Hematopoietic multipotent progenitor cell (in vitro differentiated cells): ENCODE measurements around the gene OSBPL6. TPM values are rescaled to one million over a fixed set of nuclear protein-coding genes. Genes with fewer than 3 reads are reported as not detected.
"Not testable (repeated sequence)": the region's sequence is repeated elsewhere in the genome, so short reads cannot be mapped to it uniquely, and the experiment has no call there.

Source experiments
- DNase-seq, 3 donors: peaks; one replicate each; pipeline ENCODE4 v3.0.0-alpha.2; 2011 to 2015; ENCODE audit warnings: low read depth in 2 of 3, low spot score in 2 of 3
- total RNA-seq: library from RNA; depleted of rRNA; stranded (reverse); fragments of >200 nt; gene quantifications from one replicate; pipeline ENCODE4 v1.2.3, GENCODE V29; 2012

OSBPL6 gene
- total RNA-seq, 1 donor = 0.27 TPM

GRCh38 chr2:178197791-178198190 lies 3.5 kb downstream of the OSBPL6 start:
- DNase-seq = peak in 1 of 3 donors; percentile 13

GRCh38 chr2:178198441-178198840 lies 4.1 kb downstream of the OSBPL6 start:
- DNase-seq = not testable (repeated sequence)

- no peak for DNase-seq
These were observed 5.0 kb downstream of the OSBPL6 start for GRCh38 chr2:178199334-178199733.

- DNase-seq = no peak
These were observed 6.0 kb downstream of the OSBPL6 start for GRCh38 chr2:178200331-178200730.

GRCh38 chr2:178202927-178203326 lies 8.6 kb downstream of the OSBPL6 start:
- DNase-seq = no peak

GRCh38 chr2:178204977-178205376 lies 10.7 kb downstream of the OSBPL6 start:
- no peak for DNase-seq

GRCh38 chr2:178205853-178206521 lies 11.7 kb downstream of the OSBPL6 start:
- DNase-seq = no peak

- DNase-seq = no peak
These were observed 14.0 kb downstream of the OSBPL6 start for GRCh38 chr2:178208336-178208735.

- no peak for DNase-seq
These were observed 14.5 kb downstream of the OSBPL6 start for GRCh38 chr2:178208817-178209216.

GRCh38 chr2:178211460-178211859 lies 17.1 kb downstream of the OSBPL6 start:
- no peak for DNase-seq

- DNase-seq = no peak
These were observed 17.6 kb downstream of the OSBPL6 start for GRCh38 chr2:178211943-178212342.

- no peak for DNase-seq
These were observed 19.7 kb downstream of the OSBPL6 start for GRCh38 chr2:178213991-178214390.

- DNase-seq = no peak
These were observed 24.9 kb downstream of the OSBPL6 start for GRCh38 chr2:178219247-178219646.

- no peak for DNase-seq
These were observed 26.5 kb downstream of the OSBPL6 start for GRCh38 chr2:178220814-178221213.

- DNase-seq = no peak
These were observed 27.2 kb downstream of the OSBPL6 start for GRCh38 chr2:178221556-178221955.

- DNase-seq = no peak
These were observed 29.5 kb downstream of the OSBPL6 start for GRCh38 chr2:178223806-178224205.

GRCh38 chr2:178225006-178225805 lies 30.9 kb downstream of the OSBPL6 start:
- no peak for DNase-seq

- DNase-seq = no peak
These were observed 32.9 kb downstream of the OSBPL6 start for GRCh38 chr2:178227187-178227586.

- DNase-seq = peak in 1 of 3 donors; percentile 12
These were observed 35.6 kb downstream of the OSBPL6 start for GRCh38 chr2:178229927-178230326.

- DNase-seq = no peak
These were observed 36.1 kb downstream of the OSBPL6 start for GRCh38 chr2:178230396-178230795.

GRCh38 chr2:178233428-178233827 lies 39.1 kb downstream of the OSBPL6 start:
- no peak for DNase-seq

- DNase-seq = no peak
These were observed 40.3 kb downstream of the OSBPL6 start for GRCh38 chr2:178234648-178235047.
